Astrocyte of the spinal cord (primary cell): ENCODE measurements around the gene RANBP9.

Source experiments
- DNase-seq: peaks from one replicate; pipeline ENCODE4 v3.0.0; 2011; ENCODE audit warnings: low read depth, low spot score
- H3K4me3 ChIP-seq: 2 replicates; pipeline ENCODE4 v1.5.1; 2011; ENCODE audit warnings: low read depth, mild to moderate bottlenecking, low read length, moderate library complexity
- in situ Hi-C: cut with HindIII; loops from 2 replicates; pipeline ENCODE4 v1.10.0; 2017; ENCODE audit warnings: low sequenced_read_pairs
- TF ChIP-seq, protein P1 (sequence below): IDR thresholded peaks from 2 replicates; pipeline ENCODE4 v1.5.1; 2012; ENCODE audit warnings: low read depth, mild to moderate bottlenecking, low read length, inconsistent platforms

RANBP9 gene

GRCh38 chr6:13674533-13675190, 37.0 kb downstream of the RANBP9 start:
- TF ChIP-seq, protein P1, sequence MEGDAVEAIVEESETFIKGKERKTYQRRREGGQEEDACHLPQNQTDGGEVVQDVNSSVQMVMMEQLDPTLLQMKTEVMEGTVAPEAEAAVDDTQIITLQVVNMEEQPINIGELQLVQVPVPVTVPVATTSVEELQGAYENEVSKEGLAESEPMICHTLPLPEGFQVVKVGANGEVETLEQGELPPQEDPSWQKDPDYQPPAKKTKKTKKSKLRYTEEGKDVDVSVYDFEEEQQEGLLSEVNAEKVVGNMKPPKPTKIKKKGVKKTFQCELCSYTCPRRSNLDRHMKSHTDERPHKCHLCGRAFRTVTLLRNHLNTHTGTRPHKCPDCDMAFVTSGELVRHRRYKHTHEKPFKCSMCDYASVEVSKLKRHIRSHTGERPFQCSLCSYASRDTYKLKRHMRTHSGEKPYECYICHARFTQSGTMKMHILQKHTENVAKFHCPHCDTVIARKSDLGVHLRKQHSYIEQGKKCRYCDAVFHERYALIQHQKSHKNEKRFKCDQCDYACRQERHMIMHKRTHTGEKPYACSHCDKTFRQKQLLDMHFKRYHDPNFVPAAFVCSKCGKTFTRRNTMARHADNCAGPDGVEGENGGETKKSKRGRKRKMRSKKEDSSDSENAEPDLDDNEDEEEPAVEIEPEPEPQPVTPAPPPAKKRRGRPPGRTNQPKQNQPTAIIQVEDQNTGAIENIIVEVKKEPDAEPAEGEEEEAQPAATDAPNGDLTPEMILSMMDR, result no peak
- no peak overlapping the region for H3K4me3 ChIP-seq
- in situ Hi-C loops, result no loop called here
- no peak for DNase-seq

- no peak overlapping the region for H3K4me3 ChIP-seq
- TF ChIP-seq, protein P1, result no peak
- DNase-seq, result no peak
- in situ Hi-C loops, result no loop called here
Observed at GRCh38 chr6:13673825-13674444, 37.7 kb downstream of the RANBP9 start.

DNA sequence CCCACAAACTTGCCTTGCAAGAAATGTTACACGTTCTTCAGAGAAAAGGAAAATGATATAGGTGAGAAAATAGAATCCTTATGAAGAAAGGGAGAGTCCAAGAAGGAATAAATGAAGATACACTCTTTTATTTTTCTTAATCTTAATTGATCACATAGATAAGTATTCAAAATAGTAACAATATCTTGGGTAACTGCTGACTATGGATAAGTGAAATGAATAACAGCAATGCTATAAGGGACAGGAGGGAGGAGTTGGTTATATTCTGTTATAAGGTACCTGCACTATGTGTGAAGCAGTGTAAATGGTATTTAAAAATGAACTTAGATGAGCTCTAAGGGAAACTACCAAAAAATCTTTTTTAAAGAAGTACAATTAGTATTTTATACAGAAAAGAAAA, 38.3 kb downstream of the RANBP9 start:
- H3K4me3 ChIP-seq, result no peak overlapping the region
- in situ Hi-C loops, result no loop called here
- TF ChIP-seq, protein P1, result no peak
- no peak for DNase-seq

GRCh38 chr6:13672904-13673303, 38.7 kb downstream of the RANBP9 start:
- TF ChIP-seq, protein P1, result no peak
- in situ Hi-C loops, result no loop called here
- H3K4me3 ChIP-seq, result no peak overlapping the region
- no peak for DNase-seq

GRCh38 chr6:13671548-13672127, 40.0 kb downstream of the RANBP9 start:
- TF ChIP-seq, protein P1, result no peak
- in situ Hi-C loops, result no loop called here
- no peak for DNase-seq
- no peak overlapping the region for H3K4me3 ChIP-seq

GRCh38 chr6:13669476-13669875, 42.2 kb downstream of the RANBP9 start:
- no peak overlapping the region for H3K4me3 ChIP-seq
- no peak for DNase-seq
- TF ChIP-seq, protein P1, result no peak
- in situ Hi-C loops, result no loop called here
